ENCODE data around the gene THAP3. TPM values are rescaled to one million over a fixed set of nuclear protein-coding genes. Genes with fewer than 3 reads are reported as not detected.

THAP3 gene
- total and polyA plus RNA-seq, 2 of the 8 experiments (the other 6 are each of a cell fraction or from before 2014, with no cell fraction given): 8.2 to 15.3 TPM

GRCh38 chr1:6630027-6630426, 5.4 kb downstream of the THAP3 start:
- Histone ChIP-seq H3K4me2 (ENCODE audit: insufficient read depth in 1 of 2, low read depth in 2 of 2, low read length in 2 of 2) (no peak overlapping the region), H2BK15ac (ENCODE audit: low read length) (no peak overlapping the region), H2AK5ac (ENCODE audit: low read depth, low read length) (no peak overlapping the region), H3K79me1 (ENCODE audit: low read depth, low read length) (peaks cover 2% of the 10 kb centered on the region; the same call in 1 of the 2 replicates), H2BK5ac (ENCODE audit: low read depth, low read length) (no peak overlapping the region), H3K56ac (replicated peaks; ENCODE audit: insufficient read length, low read depth, low read length) (no peak overlapping the region), H2BK120ac (replicated peaks; ENCODE audit: low read depth, low read length) (no peak overlapping the region), H3K23me2 (ENCODE audit: low read depth, low read length) (no peaks in the 10 kb centered on the region; the same call in 1 of the 2 replicates), H4K91ac (replicated peaks; ENCODE audit: insufficient read length, low read length) (no peak overlapping the region), H3K4me3 (ENCODE audit: extremely low read depth in 1 of 4, insufficient read depth in 2 of 4, low read depth in 3 of 4, low read length in 4 of 4) (no peak overlapping the region), H3K9ac (replicated peaks in 1 of 4; ENCODE audit: extremely low read depth in 1 of 4, low read depth in 3 of 4, low read length in 3 of 4) (no peak overlapping the region), H3K36me3 (ENCODE audit: control insufficient read depth in 2 of 4, insufficient read depth in 4 of 4, low read length in 3 of 4) (peaks cover 0 to 19% (median 6%) of the 10 kb centered on the region in 4 experiments; a peak in 5 of 8 replicates), H2BK12ac (ENCODE audit: low read depth, low read length) (no peak overlapping the region), H3K27ac (ENCODE audit: low read depth, low read length) (no peak overlapping the region), H3K4ac (replicated peaks; ENCODE audit: insufficient read length, low read depth, low read length) (no peak overlapping the region), H3K23ac (ENCODE audit: insufficient read length) (no peak overlapping the region), H3K79me2 (ENCODE audit: control insufficient read depth in 1 of 2, insufficient read depth in 2 of 2, low read length in 2 of 2) (peaks cover 0 to 11% of the 10 kb centered on the region in 2 experiments; a peak in 3 of 4 replicates), H3K9me3 (ENCODE audit: insufficient read depth in 2 of 2, low read depth in 1 of 2, low read length in 1 of 2) (no peaks in the 10 kb centered on the region), H4K8ac (ENCODE audit: extremely low read depth, insufficient read depth, low read length) (no peak overlapping the region; the same call in 1 of the 2 replicates), H2AFZ (ENCODE audit: low read length) (no peak overlapping the region), H3K14ac (ENCODE audit: insufficient read length) (no peak overlapping the region), H3K4me1 (replicated peaks in 1 of 4; ENCODE audit: control insufficient read depth in 3 of 4, insufficient read depth in 4 of 4, low read length in 3 of 4) (no peaks in the 10 kb centered on the region), H3K18ac (ENCODE audit: extremely low read depth, low read length) (no peak overlapping the region), H4K5ac (ENCODE audit: insufficient read length, low read depth, low read length) (no peak overlapping the region), H3K27me3 (replicated peaks in 1 of 4; ENCODE audit: control insufficient read depth in 3 of 4, extremely low read depth in 1 of 4, insufficient read depth in 3 of 4, low read length in 3 of 4) (no peaks in the 10 kb centered on the region), H4K20me1 (replicated peaks in 1 of 2; ENCODE audit: control insufficient read depth in 1 of 2, insufficient read depth in 2 of 2, low read length in 2 of 2) (peaks cover 3 to 11% of the 10 kb centered on the region in 2 experiments), H2BK20ac (ENCODE audit: low read length) (no peak overlapping the region)
- DNase-seq (ENCODE audit: low read depth in 1 of 2, low spot score in 2 of 2): no peak
- ChIA-PET CTCF (ENCODE audit: partially characterized antibody) (interaction anchor here (0.7 to 1.1 kb wide), 3 partner anchors 11 to 106 kb away, joined by 3 to 6 read pairs (median 5); partner anchors contain the start of genes NOL9 and TAS1R1), POLR2A (ENCODE audit: partially characterized antibody) (interaction anchor here (0.6 to 1.1 kb wide), 6 partner anchors 10 to 62 kb away, joined by 3 to 4 read pairs (median 3); no protein-coding TSS in a partner anchor)
- 95% methylated on average over 8 of the region's 8 CpGs; no CpG with 5 or more reads in 1 of the 2 experiments for WGBS, 2 experiments (ENCODE audit: extremely low coverage in 1 of 2, insufficient coverage in 1 of 2, insufficient read length in 1 of 2, insufficient replicate concordance in 2 of 2, low coverage in 1 of 2, low lambda C conversion rate in 2 of 2, missing lambda C conversion rate in 1 of 2)
- FAIRE-seq: no peak
- TF ChIP-seq SIX5 (IDR thresholded peaks at IDR 0.05; ENCODE audit: low read depth, low read length) (no peak), MAFK (IDR thresholded peaks at IDR 0.05; ENCODE audit: low read depth, low read length) (no peak), CBX5 (IDR thresholded peaks at IDR 0.05; ENCODE audit: low read depth, low read length) (no peak), CTBP2 (IDR thresholded peaks at IDR 0.05; ENCODE audit: borderline replicate concordance, insufficient read depth, insufficient read length, low read length) (no peak), RFX5 (IDR thresholded peaks at IDR 0.05; ENCODE audit: borderline replicate concordance, low read depth, low read length) (no peak), BACH1 (IDR thresholded peaks at IDR 0.05; ENCODE audit: low read length) (no peak), SIRT6 (IDR thresholded peaks at IDR 0.05; ENCODE audit: low read length) (no peak), JUN (IDR thresholded peaks at IDR 0.05; ENCODE audit: low read depth, low read length) (no peak), SIN3A (conservative IDR thresholded peaks at IDR 0.05 in 1 of 2, IDR thresholded peaks at IDR 0.05 in 1 of 2; ENCODE audit: low read depth in 1 of 2, low read length in 2 of 2) (no peak), HDAC6 (IDR thresholded peaks at IDR 0.05; ENCODE audit: low read depth, low read length) (no peak), TAF7 (optimal IDR thresholded peaks at IDR 0.05; ENCODE audit: borderline replicate concordance, low read depth, low read length) (no peak), CHD2 (IDR thresholded peaks at IDR 0.05; ENCODE audit: low read length) (no peak), GABPA (IDR thresholded peaks at IDR 0.05; ENCODE audit: borderline replicate concordance, insufficient read depth, low read length) (no peak), EGR1 (IDR thresholded peaks at IDR 0.05; ENCODE audit: borderline replicate concordance, low read depth, low read length) (no peak), SUZ12 (IDR thresholded peaks at IDR 0.05; ENCODE audit: low read length) (no peak)

All from H1 (cell line).